MCF 10A (cell line): ENCODE data around the gene NAA38. TPM values are rescaled to one million over a fixed set of nuclear protein-coding genes. Genes with fewer than 3 reads are reported as not detected.

ENCODE experiments used
- BruUV-seq: library from RNA; stranded (reverse); fragments of 400-500 nt; replicated peaks from 2 replicates; lab custom pipeline; 2021; lab: Mats Ljungman, UMichigan
- CTCF ChIA-PET: fragments of 300-600 bp; sonication (Branson Sonifier 250); formaldehyde crosslinking; extraction: SDS; loops from one replicate; lab custom pipeline; 2021; ENCODE audit warnings: antibody characterized with exemption, inconsistent platforms; lab: Yijun Ruan, JAX
- POLR2A ChIA-PET: fragments of 300-600, 350-650 bp; sonication (Branson Sonifier 250); formaldehyde crosslinking; extraction: SDS; loops from one replicate; lab custom pipeline; 2020; ENCODE audit warnings: antibody characterized with exemption, inconsistent platforms; lab: Yijun Ruan, JAX
- DNase-seq: peaks from one replicate; pipeline ENCODE4 v3.0.0-alpha.2; 2018; ENCODE audit not compliant: unreplicated experiment
- H3K27ac Mint-ChIP-seq: one replicate; pipeline ENCODE4 v1.8.0; 2022; ENCODE audit warnings: mild to moderate bottlenecking, low read depth, mixed read lengths; ENCODE audit not compliant: unreplicated experiment
- H3K27me3 Mint-ChIP-seq: one replicate; pipeline ENCODE4 v1.8.0; 2022; ENCODE audit warnings: mixed read lengths; ENCODE audit not compliant: insufficient read depth, unreplicated experiment
- H3K36me3 Mint-ChIP-seq: one replicate; pipeline ENCODE4 v1.8.0; 2022; ENCODE audit warnings: mild to moderate bottlenecking, moderate library complexity, mixed read lengths; ENCODE audit not compliant: insufficient read depth, unreplicated experiment
- H3K4me1 Mint-ChIP-seq: one replicate; pipeline ENCODE4 v1.8.0; 2022; ENCODE audit warnings: mixed read lengths; ENCODE audit not compliant: insufficient read depth, unreplicated experiment
- H3K4me3 Mint-ChIP-seq: one replicate; pipeline ENCODE4 v1.8.0; 2022; ENCODE audit warnings: mild to moderate bottlenecking, moderate library complexity, mixed read lengths; ENCODE audit not compliant: unreplicated experiment
- H3K9me3 Mint-ChIP-seq: one replicate; pipeline ENCODE4 v1.8.0; 2022; ENCODE audit warnings: mixed read lengths; ENCODE audit not compliant: unreplicated experiment
- intact Hi-C: fragments of 100-400 bp; cut with micrococcal nuclease; formaldehyde crosslinking; loops from 2 replicates; pipeline ENCODE4 v1.14.1; 2022
- total RNA-seq: library from RNA; stranded (reverse); gene quantifications from 2 replicates; pipeline ENCODE4 v1.2.3, GENCODE V29; 2022
- TF ChIP-seq, protein P1 (sequence below): fragments of 200-600 bp; IDR thresholded peaks from one replicate; pipeline ENCODE4 v1.8.0; 2022; ENCODE audit warnings: antibody characterized with exemption, mild to moderate bottlenecking; ENCODE audit not compliant: unreplicated experiment

NAA38 gene
- total RNA-seq, 1 experiment from 2014 or later: 83.4 TPM

DNA sequence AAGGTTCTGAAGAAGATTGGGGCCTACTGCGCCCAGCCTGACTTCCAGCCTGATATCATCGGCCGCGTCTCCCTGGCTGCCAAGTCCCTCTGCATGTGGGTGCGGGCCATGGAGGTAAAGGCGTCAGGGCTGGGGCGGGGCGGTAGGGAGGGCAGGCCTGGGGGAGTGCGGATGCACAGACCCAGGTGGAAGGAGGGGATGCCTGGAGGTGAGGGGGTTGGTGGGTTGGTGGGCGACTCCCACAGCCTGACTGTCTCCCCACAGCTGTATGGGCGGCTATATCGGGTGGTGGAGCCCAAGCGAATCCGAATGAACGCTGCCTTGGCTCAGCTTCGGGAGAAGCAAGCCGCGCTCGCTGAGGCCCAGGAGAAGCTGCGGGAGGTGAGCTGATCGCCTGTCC lies 50.2 kb downstream of the NAA38 start:
- no TSS peak for BruUV-seq
- no peak overlapping the region for H3K27ac Mint-ChIP-seq
- CTCF ChIA-PET: interaction anchor here (0.6 kb wide), 1 partner anchor 765 kb away, joined by 4 read pairs; no protein-coding TSS in a partner anchor
- no peak overlapping the region for H3K4me3 Mint-ChIP-seq
- peaks cover 26% of the 10 kb centered on the region for H3K4me1 Mint-ChIP-seq
- H3K27me3 Mint-ChIP-seq: no peaks in the 10 kb centered on the region
- H3K36me3 Mint-ChIP-seq: no peaks in the 10 kb centered on the region
- H3K9me3 Mint-ChIP-seq: no peaks in the 10 kb centered on the region
- no peak for DNase-seq
- POLR2A ChIA-PET: interaction anchor here (0.6 kb wide), 1 partner anchor 20 kb away, joined by 3 read pairs; no protein-coding TSS in a partner anchor
- TF ChIP-seq, protein P1, sequence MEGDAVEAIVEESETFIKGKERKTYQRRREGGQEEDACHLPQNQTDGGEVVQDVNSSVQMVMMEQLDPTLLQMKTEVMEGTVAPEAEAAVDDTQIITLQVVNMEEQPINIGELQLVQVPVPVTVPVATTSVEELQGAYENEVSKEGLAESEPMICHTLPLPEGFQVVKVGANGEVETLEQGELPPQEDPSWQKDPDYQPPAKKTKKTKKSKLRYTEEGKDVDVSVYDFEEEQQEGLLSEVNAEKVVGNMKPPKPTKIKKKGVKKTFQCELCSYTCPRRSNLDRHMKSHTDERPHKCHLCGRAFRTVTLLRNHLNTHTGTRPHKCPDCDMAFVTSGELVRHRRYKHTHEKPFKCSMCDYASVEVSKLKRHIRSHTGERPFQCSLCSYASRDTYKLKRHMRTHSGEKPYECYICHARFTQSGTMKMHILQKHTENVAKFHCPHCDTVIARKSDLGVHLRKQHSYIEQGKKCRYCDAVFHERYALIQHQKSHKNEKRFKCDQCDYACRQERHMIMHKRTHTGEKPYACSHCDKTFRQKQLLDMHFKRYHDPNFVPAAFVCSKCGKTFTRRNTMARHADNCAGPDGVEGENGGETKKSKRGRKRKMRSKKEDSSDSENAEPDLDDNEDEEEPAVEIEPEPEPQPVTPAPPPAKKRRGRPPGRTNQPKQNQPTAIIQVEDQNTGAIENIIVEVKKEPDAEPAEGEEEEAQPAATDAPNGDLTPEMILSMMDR: no peak
- intact Hi-C loops: no loop called here

Other genes with a start within 250 kb of the NAA38 start
- gene FXR2, start 242.7 kb downstream of the NAA38 start, total RNA-seq: 60.7 and 65.1 TPM in 2 replicates
- gene SAT2, start 229.7 kb downstream of the NAA38 start, total RNA-seq: 66.8 and 82.7 TPM in 2 replicates
- 0.35 and 1.1 TPM in 2 replicates for gene SHBG, start 227.4 kb downstream of the NAA38 start, total RNA-seq
- not detected in 2 replicates for gene ATP1B2, start 206.6 kb downstream of the NAA38 start, total RNA-seq
- gene TP53, start 170.1 kb downstream of the NAA38 start, total RNA-seq: 131 and 181 TPM in 2 replicates
- 10.7 and 11.7 TPM in 2 replicates for gene WRAP53, start 169.1 kb downstream of the NAA38 start, total RNA-seq
- gene EFNB3, start 152.4 kb downstream of the NAA38 start, total RNA-seq: 1.3 and 1.4 TPM in 2 replicates
- 0.05 and 0.12 TPM in 2 replicates for gene DNAH2, start 139.8 kb downstream of the NAA38 start, total RNA-seq
- 37.9 and 39.8 TPM in 2 replicates for gene KDM6B, start 23.3 kb downstream of the NAA38 start, total RNA-seq
- gene TMEM88, start 2.5 kb downstream of the NAA38 start, total RNA-seq: 3.5 and 4.4 TPM in 2 replicates
- gene CYB5D1, start 444 bp upstream of the NAA38 start, total RNA-seq: 23.1 and 23.2 TPM in 2 replicates
- gene CHD3, start 31.2 kb upstream of the NAA38 start, total RNA-seq: 78.5 and 87.1 TPM in 2 replicates
- gene RNF227, start 58.7 kb upstream of the NAA38 start, total RNA-seq: 5.6 and 7.4 TPM in 2 replicates
- gene KCNAB3, start 72.3 kb upstream of the NAA38 start, total RNA-seq: 4.2 and 10.0 TPM in 2 replicates
- gene TRAPPC1, start 74.4 kb upstream of the NAA38 start, total RNA-seq: 80.0 and 104 TPM in 2 replicates
- 31.5 and 39.2 TPM in 2 replicates for gene CNTROB, start 74.6 kb upstream of the NAA38 start, total RNA-seq
- gene GUCY2D, start 145.1 kb upstream of the NAA38 start, total RNA-seq: not detected in 2 replicates
- gene ALOX15B, start 181.5 kb upstream of the NAA38 start, total RNA-seq: 18.5 and 27.6 TPM in 2 replicates
- gene ALOX12B, start 230.2 kb upstream of the NAA38 start, total RNA-seq: 1.3 TPM in 1 of 2 replicates, not detected in the other